GM21737 (cell line): ENCODE results near the gene RIPOR1.
"Not testable (repeated sequence)": the region's sequence is repeated elsewhere in the genome, so short reads cannot be mapped to it uniquely, and the experiment has no call there.

ENCODE experiments used
- ATAC-seq: cut with Tn5 transposase; IDR thresholded peaks from one replicate; pipeline ENCODE4 v1.9.1; 2021; ENCODE audit warnings: mild to moderate bottlenecking, moderate library complexity; ENCODE audit not compliant: unreplicated experiment

RIPOR1 gene

DNA sequence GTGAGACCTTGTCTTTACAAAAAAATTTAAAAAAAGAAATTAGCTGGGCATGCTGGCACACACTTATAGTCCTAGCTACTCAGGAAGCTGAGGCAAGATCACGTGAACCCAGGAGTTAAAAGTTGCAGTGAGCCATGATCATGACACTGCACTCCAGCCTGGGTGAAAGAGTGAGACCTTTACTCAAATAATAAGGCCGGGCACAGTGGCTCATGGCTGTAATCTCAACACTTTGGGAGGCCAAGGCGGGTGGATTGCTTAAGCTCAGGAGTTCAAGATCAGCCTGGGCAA lies 11.5 kb upstream of the RIPOR1 start:
- ATAC-seq: no peak

DNA sequence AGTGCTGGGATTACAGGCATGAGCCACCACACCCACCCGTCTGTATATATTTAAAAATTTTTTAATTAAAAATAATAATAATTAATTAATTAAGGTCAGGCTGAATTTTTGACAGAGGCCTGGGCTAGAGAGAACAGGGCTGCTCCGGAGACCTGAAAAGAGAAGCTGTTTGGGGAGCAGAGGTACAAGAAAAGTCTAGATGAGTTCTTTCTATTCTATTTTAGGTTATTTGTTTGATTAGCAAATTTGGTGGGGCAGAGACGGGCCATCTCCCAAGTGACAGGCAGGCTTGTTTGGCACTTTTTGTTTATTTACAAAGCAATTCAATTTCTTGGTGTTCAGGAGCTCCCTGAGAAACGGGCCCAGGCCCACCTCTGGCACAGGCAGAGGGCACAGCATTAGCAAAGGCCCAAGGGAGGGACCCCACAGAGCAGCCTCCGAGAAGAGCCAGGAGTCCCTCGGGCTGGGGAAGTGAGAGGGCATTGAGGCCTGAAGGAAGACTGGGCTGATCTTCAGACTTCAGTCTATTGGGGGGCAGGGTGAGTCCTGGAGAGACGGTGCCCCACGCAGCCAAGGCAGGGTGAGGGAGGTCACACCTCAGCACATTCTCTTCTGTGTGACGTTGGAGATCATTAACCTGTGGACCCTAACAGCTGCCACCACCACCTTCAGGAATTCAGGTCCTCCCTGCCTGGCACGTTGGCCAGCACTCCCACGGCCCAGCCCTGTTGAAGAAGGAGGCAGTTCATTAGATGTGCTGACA lies 10.8 kb upstream of the RIPOR1 start:
- peak; percentile 42 for ATAC-seq

DNA sequence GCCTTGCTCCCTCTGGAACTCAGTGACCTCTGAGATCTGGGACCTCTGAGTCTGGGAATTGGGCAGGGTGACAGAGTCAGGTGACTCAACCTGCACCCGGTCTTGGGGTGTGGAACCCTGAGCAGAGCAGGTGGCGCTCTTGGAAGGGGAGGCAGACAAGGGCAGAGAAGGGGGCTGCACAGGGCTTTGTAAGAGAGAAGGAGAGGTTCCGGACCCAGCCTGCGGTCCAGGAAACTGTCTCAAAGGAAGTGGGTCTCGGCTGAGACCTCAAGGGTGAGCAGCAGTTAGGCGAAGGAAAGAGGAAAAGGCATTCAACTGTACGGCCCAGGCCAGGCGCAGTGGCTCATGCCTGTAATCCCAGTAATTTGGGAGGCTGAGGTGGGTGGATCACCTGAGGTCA lies 10.0 kb upstream of the RIPOR1 start:
- no peak for ATAC-seq

DNA sequence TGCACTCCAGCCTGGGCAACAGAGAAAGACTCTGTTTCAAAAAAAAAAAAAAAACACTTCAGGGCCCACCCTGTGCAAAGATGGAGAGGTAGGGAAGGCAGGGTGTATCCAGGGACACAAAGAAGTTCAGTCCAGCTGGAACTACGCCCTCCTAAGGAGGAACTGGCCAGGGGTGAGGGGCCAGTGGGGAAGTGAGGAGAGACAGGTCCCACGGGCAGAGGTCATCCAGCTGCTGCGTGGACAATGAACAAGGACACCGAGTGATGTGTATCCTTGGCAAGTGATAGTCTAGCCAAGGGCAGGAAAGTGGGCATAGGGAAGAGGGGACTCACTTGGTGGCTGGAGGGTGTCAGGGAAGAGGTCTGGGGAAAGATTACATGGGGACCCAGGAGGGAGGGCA lies 9.4 kb upstream of the RIPOR1 start:
- ATAC-seq: no peak

DNA sequence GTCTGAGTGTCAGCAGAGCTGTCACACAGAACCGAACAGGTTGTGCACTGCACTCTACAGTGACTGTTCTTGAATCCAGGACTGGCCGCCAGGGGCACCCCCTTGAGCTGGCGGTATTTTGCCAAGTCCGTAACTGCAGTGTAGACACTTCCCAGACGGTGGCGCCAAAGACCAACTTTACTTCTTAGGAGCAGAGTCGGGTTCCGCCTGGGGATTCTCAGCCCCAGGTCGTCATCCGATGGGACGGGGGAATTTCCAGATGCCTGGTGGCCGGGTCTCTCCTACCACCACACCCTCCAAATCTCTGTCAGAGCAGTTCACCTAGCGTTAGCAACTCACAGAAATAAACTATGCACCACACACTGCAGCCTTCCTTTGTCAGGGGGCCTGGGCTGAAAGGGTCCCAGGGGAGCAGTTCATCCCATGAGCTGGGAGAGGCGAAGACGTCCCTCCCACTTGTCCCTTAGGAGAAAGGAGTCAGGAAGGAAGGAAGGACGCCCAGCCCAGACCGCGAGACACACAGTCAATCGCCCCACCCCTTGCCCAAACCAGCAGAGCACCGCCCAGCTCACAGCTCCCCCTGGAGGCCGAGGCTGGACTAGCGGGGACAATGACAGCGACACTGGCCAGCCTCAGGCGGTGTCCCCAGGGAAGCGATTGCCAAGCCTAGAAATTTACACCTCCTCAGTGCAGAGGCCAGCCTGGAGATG lies 7.4 kb upstream of the RIPOR1 start:
- peak; percentile 52 for ATAC-seq

DNA sequence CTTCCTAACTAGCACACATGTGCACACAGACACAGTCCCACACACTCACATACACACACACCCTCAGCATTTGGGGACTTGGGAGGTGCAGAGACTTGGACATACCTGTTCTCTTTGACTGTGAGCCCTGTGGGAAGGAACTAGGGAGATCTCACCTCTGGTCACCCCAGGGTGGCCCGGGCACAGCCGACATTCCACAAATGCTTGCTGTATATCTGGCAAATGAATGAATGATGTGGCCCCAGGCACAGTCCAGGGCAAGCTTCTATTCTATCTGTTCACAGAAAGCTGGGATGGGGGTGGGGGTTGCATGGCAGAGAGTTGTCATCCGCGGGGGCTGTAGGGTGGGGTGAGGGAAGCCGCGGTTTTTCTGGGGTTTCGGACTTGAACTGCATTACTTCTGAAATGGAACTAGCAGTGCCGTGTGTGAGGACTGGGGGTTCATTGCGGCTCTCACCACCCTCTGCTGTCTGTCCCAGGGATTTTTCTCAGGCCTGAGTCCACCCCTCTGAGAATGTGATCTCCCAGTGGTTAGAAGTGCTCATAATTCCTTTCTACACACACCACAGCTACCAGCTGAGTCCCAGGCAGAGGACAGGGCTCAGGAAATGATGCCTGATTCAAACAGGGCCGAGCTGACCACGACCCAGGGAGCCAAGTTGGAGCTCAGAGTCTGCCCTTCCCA lies 3.3 kb upstream of the RIPOR1 start:
- ATAC-seq: no peak

DNA sequence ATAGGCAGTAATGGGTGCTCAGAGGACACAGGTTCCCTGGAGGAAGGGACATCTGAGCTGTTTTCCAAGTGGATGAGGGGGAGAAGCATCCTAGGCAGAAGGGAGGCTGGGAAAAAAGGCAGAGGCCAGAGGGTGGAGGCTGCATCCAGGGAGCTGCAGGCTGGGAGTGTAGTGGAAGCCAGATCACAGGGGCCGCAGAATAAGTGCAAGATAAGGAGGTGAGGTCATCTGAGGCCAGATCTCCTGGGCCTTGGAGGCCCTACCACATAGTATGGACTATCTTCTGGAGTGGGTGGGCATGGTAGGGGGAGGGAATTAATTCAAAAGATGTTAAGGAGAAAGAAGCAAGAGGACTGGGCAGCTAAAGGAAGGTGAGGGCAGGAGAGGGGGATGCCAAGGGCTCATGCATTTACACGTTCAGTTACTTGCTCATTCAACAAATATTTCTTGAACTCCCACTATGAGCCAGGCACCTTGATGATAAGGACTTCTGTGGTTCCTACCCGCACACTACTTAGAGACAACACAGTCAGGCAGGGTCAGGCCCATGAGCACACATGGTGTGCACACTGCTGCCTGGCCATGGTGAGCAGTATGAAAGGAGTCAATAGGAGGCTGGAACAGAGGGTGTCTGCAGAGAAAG lies 2.4 kb upstream of the RIPOR1 start:
- no peak for ATAC-seq

DNA sequence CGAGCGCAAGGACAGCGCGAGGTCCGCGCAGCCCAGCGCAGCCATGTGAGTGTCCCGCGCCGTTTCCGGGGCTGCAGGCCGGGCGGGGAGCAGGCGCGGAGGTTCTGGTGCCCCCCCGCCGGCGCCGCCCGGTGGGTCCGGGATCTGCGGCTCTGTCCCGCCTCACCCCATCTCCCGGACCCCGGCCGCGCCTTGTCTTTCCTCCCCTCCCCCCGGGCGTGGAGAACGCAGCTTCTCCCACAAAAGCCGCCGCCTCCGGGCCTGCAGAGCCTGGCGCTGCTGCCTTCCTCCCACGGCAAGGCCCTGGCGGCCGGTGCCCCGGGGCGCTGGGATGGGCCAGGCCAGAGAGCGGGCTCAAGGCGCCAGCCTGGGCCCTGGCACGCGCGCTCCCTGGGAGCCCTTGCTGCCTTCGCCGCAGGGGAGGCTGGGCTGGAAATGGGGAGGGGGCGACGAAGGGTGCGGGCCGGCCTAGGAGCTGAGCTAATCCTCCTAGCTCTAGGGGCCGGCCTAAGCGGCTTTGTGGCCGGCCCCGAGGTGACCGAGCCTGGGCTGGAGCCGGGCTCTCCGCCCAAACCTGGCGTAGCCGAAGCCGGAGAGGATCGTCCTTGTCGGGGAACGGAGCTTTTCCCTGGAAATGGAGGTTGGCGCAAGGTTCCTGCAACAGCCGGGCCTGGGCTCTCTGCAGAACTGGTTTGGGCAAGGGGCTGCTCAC lies 397 bp downstream of the RIPOR1 start:
- no peak for ATAC-seq

DNA sequence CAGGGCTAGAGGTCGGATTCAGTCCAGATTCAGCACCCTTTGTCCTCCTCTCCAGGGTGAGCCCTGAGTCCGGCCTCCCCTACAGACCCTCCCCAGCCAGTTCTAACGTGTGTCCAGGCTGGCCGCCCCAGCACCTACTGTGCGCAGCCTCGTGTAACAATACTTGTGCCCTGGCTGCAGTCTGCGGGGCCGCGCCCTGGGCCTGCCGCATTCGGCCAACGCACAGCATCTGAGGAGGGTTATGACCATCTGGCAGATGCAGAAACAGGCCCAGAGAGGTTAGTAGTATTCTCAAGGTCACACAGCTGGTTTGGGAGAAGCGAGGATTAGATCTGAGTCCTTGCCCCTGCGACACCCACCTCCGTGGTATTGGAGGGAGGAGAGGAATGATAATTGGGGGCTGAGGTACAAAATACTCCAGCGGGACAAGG lies 968 bp downstream of the RIPOR1 start:
- no peak for ATAC-seq

DNA sequence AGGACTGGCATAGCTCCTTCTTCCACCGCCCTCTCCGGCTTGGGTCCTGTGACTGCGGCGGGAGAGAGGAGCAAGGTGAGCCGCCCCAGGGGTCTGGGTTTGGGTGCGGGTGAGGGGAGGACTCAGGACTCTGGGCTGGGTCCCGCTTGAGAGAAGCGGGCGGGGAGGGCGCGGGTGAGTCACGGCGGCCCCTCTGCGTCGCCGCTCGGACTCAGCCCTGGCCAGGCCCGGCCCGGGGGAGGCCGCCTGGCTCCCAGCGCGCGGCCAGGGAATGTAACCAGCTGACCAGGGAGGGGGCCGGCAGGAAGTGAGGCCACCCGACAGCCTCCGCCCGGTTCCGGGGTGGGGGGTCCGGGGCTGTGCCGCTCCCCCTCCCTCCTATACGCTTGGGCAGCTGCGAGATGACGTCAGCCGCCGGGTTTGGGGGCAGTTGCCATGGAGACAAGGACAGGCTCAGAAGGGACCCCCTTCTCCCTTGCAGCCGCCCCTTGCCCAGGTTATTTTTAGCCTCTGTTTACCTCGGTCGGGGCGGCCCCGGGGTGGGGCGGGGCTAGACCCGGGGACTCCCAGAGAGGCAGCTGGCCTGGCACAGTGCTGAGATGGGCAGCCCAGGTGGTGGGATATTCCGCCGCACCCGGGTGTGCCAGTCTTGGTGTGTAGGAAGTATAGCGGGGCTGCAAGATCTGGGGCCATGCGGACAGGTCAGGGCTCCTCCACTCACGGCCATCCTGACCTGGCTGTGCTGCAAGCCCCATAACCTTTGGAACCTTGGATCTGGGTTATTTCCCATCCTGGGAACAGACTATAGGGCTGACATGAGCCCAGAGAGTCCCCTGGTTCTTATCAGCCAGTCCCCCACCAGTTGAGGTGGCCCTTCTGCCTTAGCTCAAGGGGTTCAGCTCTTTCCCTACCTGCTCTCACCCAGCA lies 1.6 kb downstream of the RIPOR1 start:
- ATAC-seq: peak; percentile 39

DNA sequence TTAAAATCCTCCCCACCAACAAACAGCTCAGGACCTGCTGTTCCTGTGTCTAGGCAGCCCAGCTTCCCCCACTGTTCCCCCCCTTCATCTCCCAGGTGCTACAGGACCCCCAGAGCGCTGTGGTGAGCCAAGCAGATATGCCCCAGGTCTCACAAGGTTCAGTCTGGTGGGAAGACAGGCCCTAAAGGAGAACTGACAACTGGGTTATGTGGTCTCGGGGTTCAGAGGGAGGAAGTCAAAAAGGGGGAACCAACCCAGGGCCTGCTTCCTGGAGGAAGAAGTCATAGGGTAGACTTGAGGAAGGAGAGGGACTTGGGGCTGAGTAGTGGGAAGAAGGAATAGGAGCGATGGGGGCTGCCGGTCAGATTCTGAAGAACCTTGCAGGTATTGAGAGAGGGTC lies 2.6 kb downstream of the RIPOR1 start:
- ATAC-seq: no peak

DNA sequence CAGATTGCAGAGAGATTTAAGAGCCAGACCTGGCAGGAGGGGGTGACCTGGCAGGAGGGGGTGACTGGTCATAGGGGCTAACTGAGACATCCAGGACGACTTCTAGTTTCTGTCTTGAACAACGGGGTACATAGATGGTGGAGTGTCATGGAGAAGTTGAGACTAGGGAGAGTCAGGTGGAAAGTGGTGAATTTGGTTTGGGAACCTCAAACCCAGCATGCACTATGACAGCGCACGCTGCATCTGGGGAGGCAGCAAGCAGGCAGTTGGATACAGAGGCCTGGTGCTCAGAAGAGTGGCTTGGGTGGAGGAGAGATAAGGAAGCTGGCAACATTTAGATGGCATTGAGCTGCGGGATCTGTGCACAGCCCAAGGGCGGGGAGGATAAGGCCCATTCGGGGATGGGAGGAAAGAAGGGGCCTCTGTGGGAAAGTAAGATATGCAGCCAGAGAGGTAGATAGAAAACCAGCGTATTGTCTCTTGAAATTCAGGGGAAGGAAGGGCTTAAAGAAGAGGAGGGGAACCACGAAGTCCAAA lies 4.5 kb downstream of the RIPOR1 start:
- ATAC-seq: no peak

DNA sequence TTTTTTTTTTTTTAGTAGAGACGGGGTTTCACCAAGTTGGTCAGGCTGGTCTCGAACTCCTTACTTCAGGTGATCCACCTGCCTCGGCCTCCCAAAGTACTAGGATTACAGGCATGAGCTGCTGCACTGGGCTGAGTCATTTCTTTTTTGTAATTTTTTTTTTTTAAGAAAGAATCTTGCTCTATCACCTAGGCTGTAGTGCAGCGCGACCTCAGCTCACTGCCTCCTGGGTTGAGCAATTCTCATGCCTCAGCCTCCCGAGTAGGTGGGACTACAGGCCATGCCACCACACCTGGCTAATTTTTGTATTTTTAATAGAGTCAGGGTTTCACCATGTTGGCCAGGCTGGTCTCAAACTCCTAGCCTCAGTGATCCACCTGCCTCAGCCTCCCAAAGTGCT lies 5.4 kb downstream of the RIPOR1 start:
- ATAC-seq: not testable (repeated sequence)

DNA sequence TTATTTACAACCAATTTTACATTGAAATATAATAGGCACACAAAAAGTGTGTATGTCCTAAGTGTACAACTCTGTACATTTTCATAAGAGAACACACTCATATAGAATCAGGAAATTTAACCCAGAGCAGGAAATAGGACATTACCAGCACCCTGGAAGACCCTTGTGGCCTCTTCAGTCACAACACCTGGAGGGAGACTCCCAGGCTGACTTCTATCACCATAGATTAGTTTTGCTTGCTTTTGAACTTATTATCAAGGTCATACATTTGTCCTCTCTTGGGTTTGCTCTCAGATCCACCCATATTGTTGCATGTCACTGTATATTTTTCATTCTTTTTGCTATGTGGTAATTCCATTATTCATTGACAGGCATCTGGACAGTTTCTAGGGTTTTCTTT lies 5.8 kb downstream of the RIPOR1 start:
- ATAC-seq: no peak

DNA sequence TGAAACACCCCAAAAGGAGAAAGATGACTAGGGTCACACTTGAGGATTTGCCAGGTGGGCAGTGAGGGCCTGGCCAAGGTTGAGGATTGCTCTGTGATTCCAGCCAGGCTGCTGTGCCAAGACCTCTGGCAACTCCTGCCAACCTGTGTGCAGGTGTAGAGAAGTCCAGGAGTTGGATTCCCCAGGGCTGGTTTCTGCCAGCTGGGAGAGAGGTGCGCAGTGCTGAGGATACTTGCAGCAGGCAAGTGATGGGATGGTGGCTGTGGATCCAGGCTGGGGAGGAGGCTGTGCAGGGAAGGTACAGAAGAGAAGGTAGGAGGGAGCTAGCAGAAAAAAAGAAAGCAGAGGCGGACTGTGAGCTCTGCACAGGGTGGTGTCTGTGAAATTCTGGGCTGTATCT lies 6.6 kb downstream of the RIPOR1 start:
- no peak for ATAC-seq

DNA sequence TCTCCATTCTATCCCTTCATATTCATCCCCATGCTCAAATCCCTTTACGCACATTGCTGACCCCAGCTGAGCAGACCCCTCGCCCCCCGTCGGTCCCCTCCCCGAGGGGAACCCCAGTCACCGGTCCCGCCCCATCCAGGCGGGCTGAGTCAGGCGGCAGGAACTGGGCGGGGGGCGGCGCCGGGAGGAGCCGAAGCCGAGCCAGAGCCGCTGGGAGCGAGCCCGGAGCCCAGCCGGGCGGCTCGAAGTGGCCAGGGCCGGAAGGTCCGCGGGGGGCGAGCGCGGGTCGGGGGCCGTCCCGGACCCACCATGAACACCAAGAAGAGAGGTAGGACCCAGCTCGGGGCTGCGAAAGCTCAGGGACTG lies 8.6 kb downstream of the RIPOR1 start:
- no peak for ATAC-seq

DNA sequence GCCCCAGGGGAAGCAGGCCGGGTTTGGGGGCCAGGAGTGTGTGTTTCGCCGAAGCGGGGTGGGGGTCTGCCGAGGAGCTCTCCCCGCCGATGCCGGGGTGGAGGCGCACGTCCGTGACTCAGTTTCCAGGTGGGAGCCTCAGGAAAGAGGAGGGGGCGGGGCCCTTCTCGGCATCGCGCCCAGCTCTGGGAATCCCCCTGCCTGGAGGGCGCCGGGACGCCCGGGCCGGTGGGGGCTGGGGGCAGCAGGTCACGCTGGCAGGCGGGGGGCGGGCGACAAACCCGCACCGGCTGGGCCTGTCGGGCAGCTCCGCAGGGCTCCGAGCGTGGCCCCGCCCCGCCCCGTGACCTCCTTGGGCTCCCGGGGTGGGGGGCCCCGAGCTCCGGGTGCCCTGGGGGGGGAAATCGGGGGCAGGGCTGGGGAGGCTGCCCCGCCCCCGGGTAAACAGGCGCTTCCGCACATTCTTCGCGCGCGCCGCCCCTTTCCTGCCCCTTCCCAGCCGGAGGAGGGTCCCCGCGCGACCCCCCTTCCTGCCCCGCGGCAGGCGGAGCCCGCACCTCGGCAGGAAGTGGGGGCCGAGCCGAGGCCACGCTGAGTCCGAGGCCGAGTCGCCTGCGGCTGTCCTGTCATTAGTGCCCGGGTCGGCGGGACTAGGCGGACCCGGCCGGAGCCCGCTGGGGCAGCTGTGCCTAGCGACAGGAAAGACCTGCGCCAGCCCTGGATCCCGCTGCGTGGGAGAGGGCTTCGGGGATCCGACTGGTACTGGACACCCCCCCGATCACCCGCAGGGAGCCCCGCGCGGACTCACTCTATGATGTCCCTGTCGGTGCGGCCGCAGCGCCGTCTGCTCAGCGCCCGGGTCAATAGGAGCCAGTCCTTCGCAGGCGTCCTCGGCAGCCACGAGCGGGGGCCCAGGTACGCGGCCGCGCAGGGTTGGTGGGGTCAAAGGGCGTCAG lies 9.3 kb downstream of the RIPOR1 start:
- ATAC-seq: no peak

DNA sequence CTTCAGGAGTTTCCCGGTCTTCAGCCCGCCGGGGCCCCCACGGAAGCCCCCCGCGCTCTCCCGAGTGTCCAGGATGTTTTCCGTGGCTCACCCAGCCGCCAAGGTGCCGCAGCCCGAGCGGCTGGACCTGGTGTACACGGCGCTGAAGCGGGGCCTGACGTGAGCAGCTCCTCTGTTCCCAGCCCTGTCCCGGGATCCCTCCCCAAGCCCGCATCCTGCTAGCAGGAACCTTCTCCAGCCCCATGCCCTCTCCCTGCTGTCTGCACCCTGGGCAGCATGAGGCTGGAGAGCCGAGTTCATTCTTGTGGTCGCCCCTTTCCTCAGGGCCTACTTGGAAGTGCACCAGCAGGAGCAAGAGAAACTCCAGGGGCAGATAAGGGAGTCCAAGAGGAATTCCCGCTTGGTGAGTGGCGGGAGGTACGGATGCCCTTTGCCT lies 10.1 kb downstream of the RIPOR1 start:
- ATAC-seq: no peak

DNA sequence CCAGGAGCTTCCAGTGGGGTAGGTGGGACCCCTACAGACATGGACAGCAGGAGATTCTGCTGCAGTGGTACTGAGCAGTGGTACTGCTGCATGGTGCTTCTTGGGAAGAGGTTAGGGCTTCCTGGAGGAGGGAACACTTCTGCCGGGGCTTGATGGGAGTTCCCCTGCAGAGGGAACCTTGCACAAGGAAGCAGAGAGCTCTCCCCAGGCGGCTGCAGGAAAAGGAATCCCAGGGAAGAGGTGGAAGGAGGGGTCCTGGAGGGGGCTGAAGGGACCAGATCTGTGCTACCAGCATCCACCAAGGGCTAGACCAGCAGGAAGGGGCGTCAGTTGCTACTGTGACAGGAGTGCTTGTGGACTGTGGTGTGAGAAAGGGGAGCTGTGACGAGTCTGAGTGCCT lies 10.6 kb downstream of the RIPOR1 start:
- no peak for ATAC-seq
